ENCODE measurements around the gene GATA6.

GATA6 gene
- total RNA-seq, result 0 to 0.22 (median 0) reads per million in 3 experiments

DNA sequence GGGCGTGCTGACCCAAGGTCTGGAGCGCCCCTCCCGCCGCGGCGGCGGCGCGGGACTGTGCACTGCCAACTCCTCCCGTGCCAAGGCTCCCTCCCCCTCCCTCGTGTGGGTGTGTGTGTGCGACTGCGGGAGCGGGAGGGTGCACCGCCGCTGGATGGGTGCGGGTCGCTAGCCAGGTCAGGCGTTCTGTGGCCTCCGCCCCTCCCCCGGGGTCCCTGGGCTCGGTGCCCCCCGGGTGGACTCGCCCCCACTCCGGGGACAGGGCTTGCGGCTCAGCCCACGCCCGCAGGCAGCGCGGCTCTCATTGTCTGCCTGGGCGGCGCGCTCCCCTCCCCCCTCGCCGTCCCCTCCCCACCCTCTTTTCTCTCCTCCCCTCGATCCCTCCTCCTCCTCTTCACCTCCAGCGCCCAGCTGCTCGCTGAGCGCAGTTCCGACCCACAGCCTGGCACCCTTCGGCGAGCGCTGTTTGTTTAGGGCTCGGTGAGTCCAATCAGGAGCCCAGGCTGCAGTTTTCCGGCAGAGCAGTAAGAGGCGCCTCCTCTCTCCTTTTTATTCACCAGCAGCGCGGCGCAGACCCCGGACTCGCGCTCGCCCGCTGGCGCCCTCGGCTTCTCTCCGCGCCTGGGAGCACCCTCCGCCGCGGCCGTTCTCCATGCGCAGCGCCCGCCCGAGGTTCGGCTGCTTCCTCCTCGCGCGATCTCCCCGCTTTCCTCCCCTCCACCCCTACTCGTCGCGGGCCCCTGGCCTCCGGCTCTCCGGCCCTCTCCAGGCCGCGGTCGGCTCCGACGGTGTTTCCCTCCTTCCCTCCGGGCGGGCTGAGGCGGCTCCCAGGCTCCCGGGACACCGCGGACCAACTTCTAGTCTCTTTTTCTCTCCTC is at the start of gene GATA6:
TSS of gene GATA6 (plus strand) at position 579 of the 878 bp plus-strand sequence. CDS start 1,556 bp downstream, outside the sequence.
- DNase-seq, result peak; percentile 6

DNA sequence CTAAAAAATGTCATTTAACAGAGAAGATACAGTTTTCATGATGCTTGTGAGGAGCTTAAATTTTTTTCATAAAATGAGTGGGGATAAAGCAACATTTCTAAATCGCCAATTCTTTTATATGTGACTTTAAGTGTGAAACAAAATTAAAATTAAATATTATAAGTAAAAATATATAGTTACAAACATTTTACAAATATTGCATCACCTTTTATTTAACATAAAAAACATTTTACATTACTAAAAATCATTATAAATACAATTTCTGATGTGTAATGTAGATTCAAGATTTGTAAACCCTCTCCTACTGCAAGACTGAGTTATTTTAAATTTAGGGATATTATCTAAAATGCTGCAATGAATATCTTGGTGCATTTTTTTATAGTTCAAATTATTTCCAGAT is 44.4 kb upstream of the GATA6 start:
- DNase-seq, result no peak

DNA sequence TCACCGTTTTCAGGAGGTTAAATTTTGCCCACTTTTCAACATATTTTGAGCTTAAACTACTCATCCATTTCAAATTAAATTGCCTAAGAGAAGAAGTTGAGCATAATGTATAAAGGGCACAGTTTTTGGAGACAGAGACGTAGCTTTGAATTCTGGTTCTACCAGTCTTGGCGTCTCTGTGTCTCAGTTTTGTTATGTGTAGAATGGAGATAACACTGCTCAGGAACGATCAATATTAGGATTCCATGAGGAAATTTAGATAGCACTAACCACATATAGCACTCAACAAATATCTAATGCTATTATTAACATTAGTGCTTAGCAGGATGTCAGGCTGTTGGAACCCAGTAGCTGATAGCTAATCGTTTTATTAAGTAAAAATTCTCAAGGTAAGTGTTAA is 40.4 kb upstream of the GATA6 start:
- no peak for DNase-seq

DNA sequence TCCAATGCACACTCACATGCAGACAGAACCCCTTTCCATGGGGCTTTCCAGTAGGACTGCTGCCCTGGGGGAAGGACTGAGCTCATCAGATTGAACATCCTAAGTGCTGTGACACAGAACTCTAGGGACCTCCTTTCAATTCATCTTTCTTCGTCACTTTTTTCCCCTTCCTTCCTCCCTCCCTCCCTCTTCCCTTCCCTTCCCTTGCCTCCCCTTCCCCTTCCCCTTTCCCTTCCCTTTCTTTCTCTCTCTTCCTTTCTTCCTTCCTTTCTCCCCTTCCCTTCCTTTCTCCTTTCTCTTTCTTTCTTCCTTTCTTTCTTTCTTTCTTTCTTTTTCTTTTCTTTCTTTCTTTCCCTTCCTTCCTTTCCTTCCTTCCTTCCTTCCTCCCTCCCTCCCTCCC is 39.6 kb upstream of the GATA6 start:
- DNase-seq, result no peak

DNA sequence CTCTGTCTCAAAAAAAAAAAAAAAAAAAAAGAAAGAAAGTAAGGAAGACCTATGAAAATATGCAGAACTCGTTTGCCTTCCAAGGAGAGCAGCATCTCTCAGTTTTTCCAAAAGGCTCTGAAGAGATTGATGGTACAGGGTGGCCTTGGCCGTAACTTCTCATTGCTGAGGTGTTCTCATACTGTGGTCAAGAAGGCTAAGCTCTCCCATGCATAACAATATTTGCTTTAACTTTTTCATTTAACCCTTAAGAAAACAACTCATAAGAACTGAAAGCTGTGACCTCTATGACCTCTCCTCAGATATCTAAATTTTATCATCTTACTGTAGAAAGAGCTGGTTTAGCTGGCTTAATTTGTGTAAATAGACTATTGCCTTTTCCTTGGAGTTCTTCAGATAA is 37.1 kb upstream of the GATA6 start:
- no peak for DNase-seq

DNA sequence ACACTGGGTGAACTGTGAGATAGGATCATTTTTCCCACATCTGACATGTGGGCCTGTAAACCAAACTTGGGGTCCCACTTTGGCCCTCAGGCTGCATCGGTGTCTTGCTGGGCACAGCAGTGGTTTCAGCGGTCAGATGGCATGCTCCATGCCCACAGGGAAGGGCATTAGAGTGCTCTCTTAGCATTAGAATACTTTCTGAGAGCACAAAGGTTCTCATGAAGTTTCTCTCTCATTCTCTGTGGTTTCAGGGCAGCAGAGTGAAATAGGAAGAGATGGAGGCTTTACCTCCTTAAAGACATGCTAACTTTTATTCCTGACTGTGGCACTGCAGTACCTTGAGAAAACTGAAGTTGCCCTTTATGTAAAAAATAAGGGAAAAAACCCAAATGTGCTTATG is 36.6 kb upstream of the GATA6 start:
- no peak for DNase-seq

DNA sequence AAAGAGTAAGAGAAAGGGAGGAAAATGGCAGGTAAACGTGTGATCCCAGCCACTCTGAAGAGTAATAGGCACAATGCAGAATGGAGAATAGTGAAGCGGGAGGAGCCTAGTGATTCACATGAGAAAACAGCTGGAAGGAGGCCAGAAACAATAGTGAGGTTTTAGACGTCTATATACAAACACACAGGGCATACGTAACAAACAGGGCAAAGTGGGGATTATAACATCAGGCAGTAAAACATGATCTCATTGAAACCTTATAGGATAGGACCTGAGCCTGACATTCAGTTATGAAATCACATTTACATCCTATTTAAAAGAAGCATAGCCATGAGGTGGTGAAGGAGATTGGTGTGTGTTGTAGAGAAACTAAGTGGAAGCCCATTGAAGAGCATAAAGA is 33.0 kb upstream of the GATA6 start:
- DNase-seq, result no peak

DNA sequence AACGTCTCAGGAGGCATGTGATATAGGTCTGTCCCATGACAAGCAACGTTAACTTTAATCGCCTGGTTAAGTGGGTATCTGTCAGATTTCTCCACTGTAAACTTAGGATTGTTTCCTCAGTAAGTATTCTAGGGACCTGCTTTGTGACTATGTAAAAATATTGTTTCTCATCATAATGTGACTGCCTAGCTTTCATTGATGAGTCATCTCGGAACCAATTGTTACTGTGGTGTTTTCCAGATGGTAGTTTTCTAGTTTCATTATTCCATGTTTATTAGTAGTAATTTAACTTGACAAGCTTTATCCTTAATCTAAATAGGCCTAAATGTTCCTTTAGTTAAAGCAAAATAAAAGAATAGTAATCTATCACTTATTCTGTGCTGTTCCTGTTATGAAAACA is 28.2 kb upstream of the GATA6 start:
- DNase-seq, result no peak

DNA sequence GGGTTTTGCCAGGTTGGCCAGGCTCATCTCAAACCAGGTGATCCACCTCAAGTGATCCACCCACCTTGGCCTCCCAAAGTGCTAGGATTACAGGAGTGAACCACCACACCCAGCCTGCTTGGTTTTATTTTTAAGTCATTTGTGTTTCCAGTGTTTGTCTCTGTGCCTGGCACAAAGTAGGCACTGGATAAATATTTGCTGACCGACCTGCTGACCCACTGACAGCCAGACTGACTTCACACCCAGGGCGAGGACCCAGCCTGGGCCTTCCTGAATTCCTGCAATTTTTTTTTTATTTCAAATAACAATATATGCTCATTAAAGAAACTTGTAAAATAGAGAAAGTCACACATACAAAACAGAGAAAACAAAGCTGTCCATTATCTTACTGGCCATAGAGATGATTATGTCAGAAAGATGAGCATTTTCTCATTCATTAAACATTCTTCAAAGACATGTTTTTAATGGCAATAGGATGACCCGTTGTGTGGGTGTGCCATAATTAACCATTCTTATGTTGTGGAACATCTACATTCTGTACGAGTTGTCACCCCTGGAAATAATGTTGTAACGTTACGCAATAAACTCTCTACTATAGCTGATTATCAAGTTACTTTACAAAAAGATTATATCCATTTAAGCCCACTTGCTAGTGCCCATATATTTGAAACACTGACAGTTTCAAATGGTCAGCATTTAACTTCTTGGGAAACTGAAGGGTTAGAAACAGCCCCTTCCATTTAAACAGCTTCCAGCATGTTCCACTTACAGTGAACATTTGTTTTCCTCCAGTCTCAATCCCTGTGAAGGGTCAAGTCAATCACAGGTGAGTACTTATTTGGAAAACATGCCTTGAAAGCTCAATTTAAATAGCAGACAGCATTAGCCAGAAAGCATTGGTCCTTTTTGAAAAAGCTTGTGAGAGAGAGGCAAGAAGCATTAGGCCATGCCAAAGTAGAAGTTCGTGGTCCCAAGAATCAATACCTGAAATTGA is 25.7 kb upstream of the GATA6 start:
- DNase-seq, result no peak

DNA sequence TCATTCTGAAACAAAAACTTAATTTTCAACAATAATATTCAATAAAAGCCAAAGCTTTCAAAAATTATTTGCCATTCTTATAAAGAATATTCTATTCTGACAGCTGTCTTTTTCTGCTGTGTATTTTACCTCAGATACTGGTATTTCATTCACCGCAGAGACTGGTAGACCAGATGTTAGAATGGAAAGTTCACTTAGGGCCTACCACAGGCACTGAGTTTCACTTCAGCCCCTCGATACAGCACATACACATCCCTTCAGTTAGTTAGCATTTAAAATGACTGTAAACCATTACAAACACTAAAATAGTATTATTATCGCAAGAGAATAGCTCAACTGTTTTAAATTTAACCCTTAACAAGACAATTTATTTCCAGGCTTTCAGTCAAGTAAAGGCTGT is 24.2 kb upstream of the GATA6 start:
- DNase-seq, result no peak

DNA sequence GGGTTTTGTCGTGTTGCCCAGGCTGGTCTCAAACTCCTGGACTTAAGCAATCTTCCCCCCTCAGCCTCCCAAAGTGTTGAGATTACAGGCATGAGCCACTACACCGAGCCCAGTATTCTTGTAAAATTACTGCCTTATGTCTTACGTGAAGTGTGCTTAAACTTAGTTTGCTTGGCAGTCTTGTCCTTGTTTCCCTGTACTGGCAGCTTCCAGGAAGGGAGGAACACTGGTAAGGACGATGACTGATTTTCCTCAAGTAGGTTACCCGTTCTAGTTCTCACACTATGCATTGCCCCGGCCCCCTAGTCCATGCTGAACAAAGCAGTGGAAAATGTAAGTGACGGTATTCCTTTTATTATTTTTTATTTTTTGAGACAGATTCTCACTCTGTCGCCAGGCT is 19.7 kb upstream of the GATA6 start:
- no peak for DNase-seq

DNA sequence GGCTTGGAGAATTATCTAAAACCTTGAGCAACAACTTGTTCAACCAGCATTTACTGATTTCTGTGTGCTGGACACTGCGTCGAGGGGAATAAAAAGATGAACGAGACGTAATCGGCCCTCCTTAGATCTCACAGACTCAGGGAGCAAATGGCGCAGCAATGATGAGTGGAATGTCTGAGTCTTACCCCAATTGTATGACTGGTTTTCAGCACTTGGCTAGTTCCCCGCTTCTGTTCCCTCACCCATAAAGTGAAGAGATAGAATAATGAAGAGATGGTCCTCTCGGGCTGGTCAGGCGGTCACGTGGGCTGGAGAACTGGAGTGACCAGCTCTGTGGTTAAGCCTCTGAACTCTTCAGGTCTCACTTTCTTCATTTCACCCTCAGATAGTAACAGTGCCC is 17.3 kb upstream of the GATA6 start:
- DNase-seq, result no peak

DNA sequence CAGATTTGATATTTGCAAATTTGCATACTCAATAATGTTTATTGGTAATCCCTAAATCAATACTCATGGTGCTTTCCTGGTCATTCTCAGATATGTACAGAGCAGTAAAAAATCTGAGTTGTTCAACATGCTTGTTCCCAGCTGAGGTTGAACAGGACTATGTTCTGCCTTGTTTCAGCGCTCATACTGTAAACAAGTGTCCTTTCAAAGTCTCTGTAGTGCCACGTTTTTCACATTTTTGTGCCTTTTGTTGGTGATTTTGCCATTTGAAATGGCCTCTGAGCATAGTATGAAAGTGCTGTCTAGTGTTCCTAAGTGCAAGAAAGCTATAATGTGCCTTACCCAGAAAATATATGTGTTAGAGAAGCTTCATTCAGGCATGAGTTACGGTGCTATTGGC is 16.0 kb upstream of the GATA6 start:
- no peak for DNase-seq

DNA sequence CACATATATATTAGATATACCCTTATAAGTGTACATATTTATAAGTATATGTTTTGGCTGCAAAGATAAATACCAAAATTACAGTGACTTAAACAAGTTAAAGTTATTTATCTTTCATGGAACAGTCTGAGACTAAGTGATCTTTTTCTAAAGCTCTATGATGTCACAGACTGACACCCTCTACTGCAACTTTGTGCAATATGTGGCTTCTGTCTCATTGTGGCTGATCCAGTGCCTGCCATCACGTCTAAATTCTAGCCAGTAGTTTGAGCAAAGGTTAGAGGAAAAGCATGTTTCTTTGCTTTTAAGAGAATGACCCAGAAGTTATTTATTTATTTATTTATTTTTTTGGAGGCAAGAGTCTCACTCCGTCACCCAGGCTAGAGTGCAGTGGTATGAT is 13.8 kb upstream of the GATA6 start:
- no peak for DNase-seq

DNA sequence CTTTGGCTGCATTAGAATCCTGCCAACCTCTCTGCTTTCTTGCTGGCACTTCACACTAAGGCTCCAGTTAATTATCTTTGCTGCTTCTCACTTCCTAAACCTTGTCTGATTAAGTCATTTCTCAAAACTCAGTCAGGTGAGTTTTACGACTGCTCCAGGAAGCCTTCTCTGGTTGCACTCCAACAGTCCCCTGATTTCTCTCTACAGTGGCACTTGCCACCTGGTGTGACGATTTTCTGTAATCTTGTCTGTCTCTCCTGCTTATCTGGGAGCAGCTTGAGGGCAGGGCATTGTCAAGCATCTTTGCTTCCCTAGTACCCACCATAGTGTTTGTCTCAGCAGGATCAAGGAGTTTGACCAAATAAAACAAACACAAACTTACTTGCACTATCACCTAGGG is 10.4 kb upstream of the GATA6 start:
- no peak for DNase-seq

DNA sequence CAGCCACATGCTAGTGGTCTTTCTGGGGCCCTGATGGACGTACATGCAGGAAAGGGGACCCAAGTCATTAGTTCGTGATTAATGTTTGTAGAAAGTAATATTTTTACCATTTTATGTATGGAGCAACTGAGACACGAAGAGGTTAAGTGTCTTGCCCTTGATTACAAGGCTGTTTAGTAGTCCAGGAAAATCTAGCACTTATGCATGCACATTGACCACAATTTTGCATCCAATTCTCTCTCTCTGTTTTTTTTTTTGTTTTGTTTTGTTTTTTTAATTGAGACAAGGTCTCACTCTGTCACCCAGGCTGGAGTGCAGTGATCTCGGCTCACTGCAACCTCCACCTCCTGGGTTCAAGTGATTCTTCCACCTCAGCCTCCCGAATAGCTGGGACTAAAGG is 8.3 kb upstream of the GATA6 start:
- DNase-seq, result no peak

DNA sequence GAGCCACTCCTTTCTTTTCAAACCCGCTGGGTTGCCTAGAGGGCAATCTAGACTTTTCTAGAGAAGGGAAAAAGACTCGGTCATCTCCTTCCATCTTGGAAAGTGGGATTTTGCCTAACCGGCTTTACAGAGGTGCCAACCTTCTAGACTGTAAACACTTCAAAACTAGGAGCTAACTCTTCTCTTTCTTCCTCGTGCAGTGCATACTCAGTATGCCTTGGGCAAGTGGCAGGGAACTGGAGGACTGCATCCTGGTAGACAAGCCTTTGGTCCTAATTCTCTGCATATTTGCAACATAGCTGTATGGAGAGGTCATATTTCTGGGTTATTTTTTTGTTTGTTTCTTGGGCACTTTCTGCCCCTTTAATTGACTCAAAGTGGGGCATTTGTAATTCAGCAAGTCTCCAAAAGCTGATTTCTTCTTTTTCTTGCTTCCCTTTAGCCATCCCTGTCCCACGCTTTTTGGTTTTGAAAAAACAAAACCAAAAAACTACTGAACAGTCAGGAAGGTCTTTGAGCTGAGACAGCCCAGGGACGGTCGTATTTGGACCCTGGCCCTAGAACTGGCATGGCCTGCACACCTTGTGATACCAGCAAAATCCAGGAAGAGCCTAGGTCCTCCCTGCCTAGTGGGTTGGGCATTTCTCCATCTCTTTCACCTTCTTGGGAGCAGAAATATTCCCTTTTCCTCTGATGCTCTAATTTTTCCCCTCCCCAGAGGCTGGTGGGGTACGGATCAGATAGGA is 5.8 kb upstream of the GATA6 start:
- no peak for DNase-seq

DNA sequence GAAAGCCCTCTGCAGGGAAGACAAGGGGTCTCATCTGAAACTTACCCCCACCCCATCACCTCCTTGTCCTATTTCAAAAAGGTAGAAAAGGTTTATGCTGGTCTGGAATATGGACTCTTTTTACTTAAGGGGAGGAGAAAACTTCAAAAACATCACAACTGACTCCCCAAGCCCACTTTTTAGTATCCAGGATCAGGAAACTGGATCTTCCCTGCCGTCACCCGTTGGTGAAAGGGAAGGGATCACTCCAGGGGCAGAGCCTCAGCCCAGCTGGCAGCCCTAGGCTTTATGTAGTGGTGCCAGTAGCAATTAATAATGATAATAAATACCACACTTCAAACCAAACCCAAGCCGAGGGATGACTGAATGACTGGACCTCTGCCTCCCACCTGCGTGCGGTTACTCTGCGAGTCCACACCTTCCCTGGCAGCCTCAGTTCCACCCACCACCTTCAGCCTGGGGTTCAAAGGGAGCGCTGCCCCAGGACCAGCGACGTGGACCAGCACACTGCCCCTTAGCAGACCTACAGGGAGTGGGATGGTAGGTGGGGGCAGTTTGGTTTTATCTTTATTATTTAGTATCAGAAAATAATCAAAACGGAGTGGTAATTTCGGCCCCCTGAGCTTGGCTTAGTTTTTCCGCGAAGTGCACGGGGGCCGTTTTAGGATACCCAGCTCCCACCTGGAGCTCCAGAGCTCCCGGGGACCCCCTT is 4.9 kb upstream of the GATA6 start:
- DNase-seq, result no peak

DNA sequence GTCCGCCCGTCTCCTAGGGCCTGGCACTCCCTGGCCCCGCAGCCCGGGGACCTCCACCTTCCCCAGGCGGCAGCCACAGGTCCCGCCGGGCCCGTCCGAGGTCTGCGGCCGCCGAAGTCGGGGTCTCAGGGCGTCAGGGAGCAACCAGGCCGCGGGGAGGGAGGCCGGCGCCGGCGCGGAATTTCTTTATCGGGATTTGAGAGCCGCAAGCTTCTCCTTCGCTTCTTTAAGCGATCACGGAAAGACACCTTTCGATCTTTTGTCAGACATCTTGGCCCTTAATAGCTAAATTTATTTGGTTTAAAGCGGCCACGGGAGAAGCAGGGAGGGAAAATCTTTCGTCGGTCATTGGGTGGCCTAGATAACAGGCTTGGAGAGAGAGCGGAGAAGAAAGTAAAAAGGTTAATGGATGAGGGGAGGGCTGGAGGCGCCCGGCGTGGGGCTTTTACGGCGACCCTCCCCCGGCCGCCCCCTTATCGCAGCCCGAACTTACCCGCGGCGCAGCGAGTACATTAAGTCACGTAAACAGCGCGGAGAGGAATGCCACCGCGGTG is 4.3 kb upstream of the GATA6 start:
- no peak for DNase-seq

DNA sequence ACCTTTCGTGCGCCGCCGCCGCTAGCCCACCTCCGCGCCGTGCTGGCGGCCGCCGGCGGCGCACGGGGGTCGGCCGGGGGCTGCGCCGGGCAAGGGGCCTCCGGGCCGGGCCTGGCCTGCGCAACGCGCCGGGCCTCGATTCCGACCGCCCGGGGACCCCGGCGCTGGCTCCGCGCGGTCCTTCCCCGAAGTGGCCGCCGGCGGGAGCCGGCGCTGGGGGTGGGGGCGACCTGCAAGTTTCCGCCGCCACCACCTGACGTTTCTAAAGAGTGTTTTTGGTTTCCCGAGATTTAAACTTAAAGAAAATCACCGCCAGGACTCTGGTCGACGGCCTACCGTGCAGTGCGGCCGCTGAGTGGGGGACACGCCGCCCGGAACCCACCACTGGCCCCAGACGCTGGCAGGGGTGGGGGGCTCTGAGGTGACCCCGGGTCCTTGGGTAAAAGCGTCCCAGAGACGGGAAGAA is 3.8 kb upstream of the GATA6 start:
- no peak for DNase-seq

DNA sequence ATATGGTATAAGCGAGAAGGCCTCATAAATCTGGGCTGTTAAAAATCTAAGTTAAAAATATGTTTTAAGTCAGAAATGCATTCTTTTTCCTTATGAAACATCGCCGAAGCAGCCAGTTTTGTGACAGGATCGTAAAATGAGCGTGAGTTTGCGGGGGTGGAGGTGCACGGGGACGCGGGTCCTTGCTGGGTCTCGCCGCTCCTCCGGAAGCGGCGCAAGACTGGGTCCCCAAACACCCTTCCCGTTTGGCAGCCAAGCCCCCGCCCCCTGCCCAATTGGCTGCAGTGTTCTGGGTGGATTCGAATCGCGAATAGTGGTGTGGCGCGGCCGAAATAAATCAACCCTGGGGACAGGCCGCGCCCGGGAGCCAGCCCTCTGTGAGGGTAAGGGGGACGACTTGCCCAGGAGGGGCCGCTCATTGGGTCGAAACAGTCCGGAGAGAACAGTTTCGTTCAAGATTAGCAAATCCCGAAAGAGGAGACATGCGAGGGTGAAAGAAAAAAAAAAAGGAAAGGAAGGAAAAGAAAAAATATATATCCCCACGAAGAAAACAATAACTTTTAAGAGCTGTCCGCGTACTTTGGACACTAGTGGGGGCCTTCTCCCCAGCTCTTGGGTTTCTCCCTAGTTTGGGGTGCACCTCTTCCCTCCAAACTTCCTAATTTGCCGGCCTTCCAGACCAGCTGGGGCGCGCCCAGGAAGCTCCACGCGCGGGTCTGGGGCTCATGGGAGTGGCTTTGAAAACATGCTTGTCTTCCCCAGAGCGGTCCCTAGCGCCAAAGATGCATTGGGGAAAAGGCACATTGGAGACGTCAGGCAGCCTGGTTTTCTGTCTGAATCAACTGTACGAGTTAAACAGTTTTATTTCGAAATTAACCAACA is 3.1 kb upstream of the GATA6 start:
- DNase-seq, result no peak

Data from central memory CD4-positive, alpha-beta T cell (primary cell).